GM12865 (cell line): Measurements from ENCODE around the gene GRWD1.

Source experiments
- DNase-seq: peaks from one replicate; pipeline ENCODE4 v3.0.0; 2010; ENCODE audit warnings: low read depth
- H3K4me3 ChIP-seq: 2 replicates; pipeline ENCODE4 v1.5.1; 2011; ENCODE audit warnings: mild to moderate bottlenecking, low read depth, low read length, control low read depth
- CTCF ChIP-seq: IDR thresholded peaks from 2 replicates; pipeline ENCODE4 v1.5.1; 2011; ENCODE audit warnings: low read length, control low read depth, low read depth, inconsistent platforms; ENCODE audit not compliant: insufficient read depth; ENCODE audit errors: missing control alignments

The GRWD1 gene

GRCh38 chr19:48466561-48467325, 21.0 kb downstream of the GRWD1 start:
- no peak for TF ChIP-seq CTCF
- no peak for DNase-seq
- H3K4me3 ChIP-seq: no peak overlapping the region

GRCh38 chr19:48468772-48469288, 23.0 kb downstream of the GRWD1 start:
- peak overlapping the region; percentile 85 for H3K4me3 ChIP-seq
- TF ChIP-seq CTCF: no peak
- DNase-seq: peak; percentile 100

- peak within 1 kb of the TSS; percentile 85 for H3K4me3 ChIP-seq
- peak; percentile 83 for DNase-seq
- TF ChIP-seq CTCF: no peak
These were observed 23.6 kb downstream of the GRWD1 start, which contains the start of gene CYTH2 for GRCh38 chr19:48469289-48469881. Gene CYTH2, plus strand, starts transcription at chr19:48469369. Its CDS starts 139 bp downstream, at chr19:48469508.

GRCh38 chr19:48469934-48470680, 24.3 kb downstream of the GRWD1 start:
- no peak for TF ChIP-seq CTCF
- H3K4me3 ChIP-seq: peak overlapping the region; percentile 85
- DNase-seq: no peak

GRCh38 chr19:48470856-48471255, 25.1 kb downstream of the GRWD1 start:
- H3K4me3 ChIP-seq: no peak overlapping the region
- no peak for TF ChIP-seq CTCF
- no peak for DNase-seq

GRCh38 chr19:48471836-48472235, 26.1 kb downstream of the GRWD1 start:
- no peak for TF ChIP-seq CTCF
- no peak overlapping the region for H3K4me3 ChIP-seq
- no peak for DNase-seq
